ENCODE results near the gene LIMCH1. TPM values are rescaled to one million over a fixed set of nuclear protein-coding genes. Genes with fewer than 3 reads are reported as not detected.

LIMCH1 gene
- total and polyA plus RNA-seq, 8 donors, result 4.7 to 37.1 (median 17.4) TPM

DNA sequence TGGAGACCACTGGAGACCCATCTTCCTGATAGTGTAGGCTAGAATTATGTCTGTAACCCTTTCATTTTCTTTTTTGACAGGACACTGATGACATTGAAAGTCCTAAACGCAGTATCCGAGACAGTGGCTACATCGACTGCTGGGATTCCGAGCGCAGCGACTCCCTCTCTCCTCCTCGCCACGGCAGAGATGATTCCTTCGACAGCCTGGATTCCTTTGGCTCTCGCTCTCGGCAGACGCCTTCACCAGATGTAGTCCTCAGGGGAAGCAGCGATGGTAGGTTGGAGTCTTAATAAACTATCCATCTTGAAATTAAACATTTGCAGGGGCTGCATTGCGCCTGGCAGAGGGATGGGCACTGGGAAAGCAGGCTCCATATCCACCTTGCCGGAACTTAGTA is 75.4 kb downstream of the LIMCH1 start:
- intact Hi-C loops (cut with DNase I; ENCODE audit: low total_unique reads), result no loop called here
- peak overlapping the region in 1 of 5 donors; percentile 11 for H3K27ac ChIP-seq

DNA sequence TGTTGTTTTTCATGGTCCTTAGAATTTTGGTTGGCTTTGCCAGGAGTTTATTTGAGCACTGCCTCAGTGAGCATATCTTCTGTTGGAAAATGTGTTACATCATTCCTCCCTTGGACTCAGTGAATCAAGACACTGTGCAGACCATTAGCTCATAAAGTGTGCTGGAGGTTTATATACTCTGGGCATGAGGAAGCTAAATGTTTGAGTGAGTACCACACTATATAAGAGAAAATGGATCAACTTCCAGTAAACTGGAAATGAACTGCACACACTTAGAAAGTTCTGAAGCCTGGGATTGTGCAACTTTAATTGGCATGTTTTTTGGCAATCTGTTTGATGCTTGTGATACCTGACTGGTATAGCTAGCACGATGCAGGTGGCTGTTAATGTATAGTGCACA is 75.9 kb downstream of the LIMCH1 start:
- H3K4me1 ChIP-seq, result peaks cover 0 to 21% (median 15%) of the 10 kb centered on the region in 4 donors
- H3K27ac ChIP-seq, result no peak overlapping the region
- no peaks in the 10 kb centered on the region for H3K9me3 ChIP-seq
- no peak for TF ChIP-seq CTCF (IDR thresholded peaks at IDR 0.05)
- TF ChIP-seq POLR2A (IDR thresholded peaks at IDR 0.05), result no peak
- TF ChIP-seq POLR2AphosphoS5 (IDR thresholded peaks at IDR 0.05), result no peak
- no peak for TF ChIP-seq EP300 (IDR thresholded peaks at IDR 0.05)
- no peak overlapping the region for H3K4me3 ChIP-seq
- no peaks in the 10 kb centered on the region for H3K36me3 ChIP-seq
- WGBS, 5 donors, result 75 to 94% (median 82%) methylated on average over 1 of the region's 1 CpG
- no peaks in the 10 kb centered on the region for H3K27me3 ChIP-seq
- intact Hi-C loops (cut with DNase I; ENCODE audit: low total_unique reads), result no loop called here
- DNase-seq, result peak in 1 of 2 donors; percentile 19

More for the DNA sequence above, 75.4 kb downstream of the LIMCH1 start:
- no peaks in the 10 kb centered on the region for H3K27me3 ChIP-seq
- H3K9me3 ChIP-seq, result no peaks in the 10 kb centered on the region
- H3K36me3 ChIP-seq, result no peaks in the 10 kb centered on the region
- H3K4me3 ChIP-seq, result peak overlapping the region in 1 of 4 donors; percentile 7
- TF ChIP-seq CTCF (IDR thresholded peaks at IDR 0.05) (no peak), POLR2AphosphoS5 (IDR thresholded peaks at IDR 0.05) (no peak), POLR2A (IDR thresholded peaks at IDR 0.05) (no peak), EP300 (IDR thresholded peaks at IDR 0.05) (no peak)
- peaks cover 0 to 21% (median 15%) of the 10 kb centered on the region in 4 donors for H3K4me1 ChIP-seq
- peak in 1 of 2 donors; percentile 34 for DNase-seq
- 46 to 66% (median 65%) methylated on average over 15 of the region's 15 CpGs for WGBS, 5 donors

GRCh38 chr4:41614519-41614918 is 76.6 kb downstream of the LIMCH1 start:
- intact Hi-C loops (cut with DNase I; ENCODE audit: low total_unique reads), result no loop called here
- Histone ChIP-seq H3K4me3 (no peak overlapping the region), H3K27me3 (no peaks in the 10 kb centered on the region), H3K27ac (no peak overlapping the region), H3K9me3 (no peaks in the 10 kb centered on the region), H3K4me1 (peaks cover 0 to 21% (median 15%) of the 10 kb centered on the region in 4 donors), H3K36me3 (peaks cover 0 to 7% (median 3%) of the 10 kb centered on the region in 4 donors)
- TF ChIP-seq EP300 (IDR thresholded peaks at IDR 0.05) (no peak), POLR2A (IDR thresholded peaks at IDR 0.05) (no peak)
- DNase-seq, result no peak
- 89 to 99% (median 94%) methylated on average over 2 of the region's 2 CpGs for WGBS, 5 donors

DNA sequence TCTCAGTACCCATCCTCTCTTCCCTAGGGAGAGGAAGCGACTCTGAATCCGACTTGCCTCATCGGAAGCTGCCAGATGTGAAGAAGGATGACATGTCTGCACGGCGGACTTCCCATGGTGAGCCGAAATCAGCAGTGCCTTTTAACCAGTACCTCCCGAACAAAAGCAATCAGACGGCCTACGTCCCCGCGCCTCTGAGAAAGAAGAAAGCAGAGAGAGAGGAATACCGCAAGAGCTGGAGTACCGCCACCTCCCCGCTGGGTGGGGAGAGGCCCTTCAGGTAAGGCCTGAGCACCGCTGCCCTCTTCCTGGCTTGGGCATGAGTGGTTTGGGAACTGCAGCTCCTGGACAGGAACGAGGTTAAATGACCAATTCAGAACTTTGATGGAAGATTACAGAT is 81.2 kb downstream of the LIMCH1 start:
- 81 to 92% (median 88%) methylated on average over 16 of the region's 16 CpGs for WGBS, 5 donors
- Histone ChIP-seq H3K27ac (no peak overlapping the region), H3K4me3 (no peak overlapping the region), H3K9me3 (no peaks in the 10 kb centered on the region), H3K36me3 (peaks cover 0 to 17% (median 4%) of the 10 kb centered on the region in 4 donors), H3K27me3 (no peaks in the 10 kb centered on the region), H3K4me1 (no peaks in the 10 kb centered on the region)
- no peak for DNase-seq
- intact Hi-C loops (cut with DNase I; ENCODE audit: low total_unique reads), result no loop called here
- TF ChIP-seq CTCF (IDR thresholded peaks at IDR 0.05) (no peak), POLR2AphosphoS5 (IDR thresholded peaks at IDR 0.05) (no peak), POLR2A (IDR thresholded peaks at IDR 0.05) (no peak), EP300 (IDR thresholded peaks at IDR 0.05) (no peak)

- Histone ChIP-seq H3K4me1 (no peaks in the 10 kb centered on the region), H3K4me3 (no peak overlapping the region), H3K27me3 (no peaks in the 10 kb centered on the region), H3K36me3 (peaks cover 0 to 17% (median 4%) of the 10 kb centered on the region in 4 donors), H3K27ac (no peak overlapping the region), H3K9me3 (no peaks in the 10 kb centered on the region)
- DNase-seq, result no peak
- WGBS, 5 donors, result 81 to 89% (median 86%) methylated on average over 5 of the region's 5 CpGs
- TF ChIP-seq EP300 (IDR thresholded peaks at IDR 0.05) (no peak), CTCF (IDR thresholded peaks at IDR 0.05) (no peak), POLR2AphosphoS5 (IDR thresholded peaks at IDR 0.05) (no peak), POLR2A (IDR thresholded peaks at IDR 0.05) (no peak)
- intact Hi-C loops (cut with DNase I; ENCODE audit: low total_unique reads), result no loop called here
Observed at GRCh38 chr4:41620594-41621256, 82.8 kb downstream of the LIMCH1 start.
